ENCODE results near the gene WWOX. TPM values are rescaled to one million over a fixed set of nuclear protein-coding genes. Genes with fewer than 3 reads are reported as not detected.
A peak's percentile ranks its signal among the peaks of the same experiment; 100 is the strongest.

Gene WWOX
- total RNA-seq, 1 donor from 2014 or later: 12.6 TPM

- Histone ChIP-seq H3K27me3 (ENCODE audit: control insufficient read depth, insufficient read depth, low read length) (no peaks in the 10 kb centered on the region), H3K4me3 (ENCODE audit: low read depth, low read length) (no peak overlapping the region), H3K36me3 (ENCODE audit: control insufficient read depth, insufficient read depth, low read length) (no peaks in the 10 kb centered on the region)
- TF ChIP-seq, protein P1, sequence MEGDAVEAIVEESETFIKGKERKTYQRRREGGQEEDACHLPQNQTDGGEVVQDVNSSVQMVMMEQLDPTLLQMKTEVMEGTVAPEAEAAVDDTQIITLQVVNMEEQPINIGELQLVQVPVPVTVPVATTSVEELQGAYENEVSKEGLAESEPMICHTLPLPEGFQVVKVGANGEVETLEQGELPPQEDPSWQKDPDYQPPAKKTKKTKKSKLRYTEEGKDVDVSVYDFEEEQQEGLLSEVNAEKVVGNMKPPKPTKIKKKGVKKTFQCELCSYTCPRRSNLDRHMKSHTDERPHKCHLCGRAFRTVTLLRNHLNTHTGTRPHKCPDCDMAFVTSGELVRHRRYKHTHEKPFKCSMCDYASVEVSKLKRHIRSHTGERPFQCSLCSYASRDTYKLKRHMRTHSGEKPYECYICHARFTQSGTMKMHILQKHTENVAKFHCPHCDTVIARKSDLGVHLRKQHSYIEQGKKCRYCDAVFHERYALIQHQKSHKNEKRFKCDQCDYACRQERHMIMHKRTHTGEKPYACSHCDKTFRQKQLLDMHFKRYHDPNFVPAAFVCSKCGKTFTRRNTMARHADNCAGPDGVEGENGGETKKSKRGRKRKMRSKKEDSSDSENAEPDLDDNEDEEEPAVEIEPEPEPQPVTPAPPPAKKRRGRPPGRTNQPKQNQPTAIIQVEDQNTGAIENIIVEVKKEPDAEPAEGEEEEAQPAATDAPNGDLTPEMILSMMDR (IDR thresholded peaks at IDR 0.05; ENCODE audit: insufficient read depth, low read length, severe bottlenecking): no peak
- DNase-seq (ENCODE audit: low read depth) (no peak), FAIRE-seq (no peak)
Observed at GRCh38 chr16:78675951-78676792, 576.7 kb downstream of the WWOX start.

DNA sequence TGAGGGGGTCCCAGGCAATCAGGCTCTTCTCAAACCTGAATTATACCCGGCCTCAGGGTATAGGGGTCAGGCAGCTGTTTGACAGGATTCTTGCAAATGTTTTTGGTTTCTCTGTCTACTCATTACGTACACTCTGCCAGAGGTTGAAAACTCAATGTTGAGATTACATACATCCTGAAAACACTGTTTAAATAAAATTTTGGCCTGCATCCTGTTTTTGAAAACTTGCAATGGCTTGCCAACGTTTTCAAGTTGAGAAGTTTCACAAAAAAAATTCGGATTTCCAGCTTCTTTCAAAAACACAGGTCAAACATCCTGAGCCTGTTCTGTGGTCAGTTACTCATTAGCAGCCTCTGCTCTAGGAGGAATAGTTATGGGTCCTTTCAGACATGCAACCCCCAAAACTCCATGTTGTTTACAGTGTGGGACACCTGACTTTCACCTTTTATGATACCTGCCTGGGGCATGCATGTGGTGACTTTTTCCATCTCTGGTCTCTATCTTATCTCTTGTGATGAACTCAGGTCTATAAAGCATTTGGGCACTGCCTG is 577.8 kb downstream of the WWOX start:
- Histone ChIP-seq H3K36me3 (ENCODE audit: control insufficient read depth, insufficient read depth, low read length) (no peaks in the 10 kb centered on the region), H3K27me3 (ENCODE audit: control insufficient read depth, insufficient read depth, low read length) (no peaks in the 10 kb centered on the region), H3K4me3 (ENCODE audit: low read depth, low read length) (no peak overlapping the region)
- DNase-seq (ENCODE audit: low read depth) (peak; percentile 18), FAIRE-seq (no peak)
- TF ChIP-seq, protein P1 (IDR thresholded peaks at IDR 0.05; ENCODE audit: insufficient read depth, low read length, severe bottlenecking): no peak

DNA sequence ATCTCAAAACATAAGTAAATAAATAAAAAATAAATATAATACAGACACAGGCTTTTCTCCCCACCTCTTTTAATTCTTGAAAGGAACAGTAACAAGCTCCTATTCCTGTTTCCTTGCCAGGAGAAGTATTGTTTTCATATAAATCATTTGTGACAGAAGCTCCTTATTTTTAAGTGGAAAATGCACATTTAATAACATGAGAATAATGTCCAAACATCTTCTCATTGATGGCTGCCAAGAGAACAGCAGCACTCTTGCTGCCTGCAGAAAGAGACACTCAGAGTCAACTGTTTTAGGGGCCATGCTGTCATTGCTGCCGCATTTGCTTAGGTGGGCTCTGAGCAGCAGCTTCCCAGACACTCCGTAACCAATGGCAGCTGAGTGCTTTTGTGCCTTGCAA is 580.1 kb downstream of the WWOX start:
- FAIRE-seq (no peak), DNase-seq (ENCODE audit: low read depth) (no peak)
- no peaks in the 10 kb centered on the region for H3K27me3 ChIP-seq (ENCODE audit: control insufficient read depth, insufficient read depth, low read length)
- H3K36me3 ChIP-seq (ENCODE audit: control insufficient read depth, insufficient read depth, low read length): no peaks in the 10 kb centered on the region
- H3K4me3 ChIP-seq (ENCODE audit: low read depth, low read length): no peak overlapping the region
- TF ChIP-seq, protein P1 (IDR thresholded peaks at IDR 0.05; ENCODE audit: insufficient read depth, low read length, severe bottlenecking): no peak

GRCh38 chr16:78681743-78682142 is 582.3 kb downstream of the WWOX start:
- TF ChIP-seq, protein P1 (IDR thresholded peaks at IDR 0.05; ENCODE audit: insufficient read depth, low read length, severe bottlenecking): no peak
- DNase-seq (ENCODE audit: low read depth) (no peak), FAIRE-seq (no peak)
- no peaks in the 10 kb centered on the region for H3K36me3 ChIP-seq (ENCODE audit: control insufficient read depth, insufficient read depth, low read length)
- no peaks in the 10 kb centered on the region for H3K27me3 ChIP-seq (ENCODE audit: control insufficient read depth, insufficient read depth, low read length)
- H3K4me3 ChIP-seq (ENCODE audit: low read depth, low read length): no peak overlapping the region

DNA sequence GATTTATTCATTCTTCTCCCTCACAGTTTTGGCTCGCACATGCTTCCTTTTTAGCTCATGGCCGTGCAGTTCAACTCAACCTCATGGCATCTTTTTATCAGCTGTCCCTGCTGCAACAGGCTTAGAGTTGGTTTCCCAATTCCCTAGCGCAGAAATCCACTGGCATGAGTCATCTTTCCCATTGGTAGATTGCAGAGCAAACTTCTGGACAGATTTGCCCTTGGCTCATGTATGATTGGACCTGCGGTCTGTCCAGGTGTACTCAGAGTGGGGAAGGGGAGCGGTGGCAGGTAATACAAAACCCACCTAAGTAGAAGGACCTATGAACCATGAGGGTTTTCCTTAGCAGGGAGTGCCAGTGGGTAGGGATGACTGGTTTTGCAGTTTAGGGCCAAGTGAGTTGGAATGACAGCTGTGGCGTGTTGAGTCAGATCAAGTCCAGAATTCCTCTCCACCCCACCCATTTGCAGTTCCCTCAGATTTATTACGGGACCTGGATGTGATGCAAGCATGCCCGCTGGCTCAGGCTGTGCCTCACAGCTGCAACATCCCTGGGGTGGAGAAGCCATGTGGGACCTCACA is 584.7 kb downstream of the WWOX start:
- no peaks in the 10 kb centered on the region for H3K36me3 ChIP-seq (ENCODE audit: control insufficient read depth, insufficient read depth, low read length)
- FAIRE-seq (peak; percentile 98), DNase-seq (ENCODE audit: low read depth) (peak; percentile 98)
- H3K4me3 ChIP-seq (ENCODE audit: low read depth, low read length): no peak overlapping the region
- no peaks in the 10 kb centered on the region for H3K27me3 ChIP-seq (ENCODE audit: control insufficient read depth, insufficient read depth, low read length)
- TF ChIP-seq, protein P1 (IDR thresholded peaks at IDR 0.05; ENCODE audit: insufficient read depth, low read length, severe bottlenecking): no peak

Measured in bronchial epithelial cell (primary cell).